MM.1S (cell line): ENCODE results near the gene CEP43.

ENCODE experiments used
- EZH2 ChIP-seq: fragments of 300-600 bp; sonication (generic); optimal IDR thresholded peaks from 2 replicates; pipeline ENCODE3; 2017; ENCODE audit warnings: low read depth, mild to moderate bottlenecking, antibody characterized with exemption, low read length, mixed read lengths
- EZH2phosphoT487 ChIP-seq: fragments of 300-600 bp; sonication (generic); IDR thresholded peaks from 2 replicates; pipeline ENCODE4 v1.6.1; 2018; ENCODE audit warnings: antibody characterized with exemption, low read length
- TF ChIP-seq, protein P1 (sequence below): fragments of 300-600 bp; sonication (generic); IDR thresholded peaks from 2 replicates; pipeline ENCODE4 v1.5.1; 2016; ENCODE audit warnings: antibody characterized with exemption, low read length, mixed read lengths

DNA sequence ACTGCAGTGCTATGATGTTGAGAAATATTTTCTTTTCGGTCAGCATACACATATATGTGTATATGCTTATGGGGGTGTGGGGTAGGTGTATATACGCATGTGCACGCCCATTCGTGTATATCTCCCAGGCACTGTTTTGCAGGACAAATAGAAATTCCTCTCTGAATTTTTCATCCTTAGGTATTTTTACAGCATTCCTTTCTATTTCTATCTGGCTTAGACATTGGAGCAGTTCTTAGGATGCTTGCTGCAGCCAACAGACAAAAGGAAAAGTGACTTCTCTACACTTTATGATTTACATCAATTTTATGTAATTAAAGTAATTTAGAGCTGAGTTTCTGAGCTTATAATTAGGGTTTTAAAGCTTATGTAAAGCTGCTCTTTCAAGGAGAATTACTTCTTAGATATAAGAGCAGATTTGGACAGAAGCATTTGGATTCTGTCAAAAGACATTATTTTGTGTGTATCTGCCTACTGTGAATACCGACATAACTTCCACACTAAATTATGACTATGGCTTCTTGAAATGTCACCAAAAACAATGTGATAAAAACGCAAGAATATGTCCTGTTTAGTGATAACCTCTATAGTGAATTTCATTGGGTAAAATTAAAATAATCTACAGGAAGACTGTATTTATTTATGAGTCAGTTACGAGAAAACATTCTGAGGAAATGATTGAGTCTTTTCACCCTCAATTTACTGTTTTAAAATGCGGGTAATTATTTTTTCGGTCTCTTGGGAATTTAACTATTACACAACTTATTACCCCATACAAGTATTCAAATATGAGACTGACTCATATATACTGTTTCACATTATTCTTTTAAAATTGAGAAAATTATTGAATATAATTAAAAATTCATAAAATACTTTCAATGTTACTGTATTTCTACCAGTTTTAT lies 21.3 kb upstream of the CEP43 start:
- TF ChIP-seq, protein P1, sequence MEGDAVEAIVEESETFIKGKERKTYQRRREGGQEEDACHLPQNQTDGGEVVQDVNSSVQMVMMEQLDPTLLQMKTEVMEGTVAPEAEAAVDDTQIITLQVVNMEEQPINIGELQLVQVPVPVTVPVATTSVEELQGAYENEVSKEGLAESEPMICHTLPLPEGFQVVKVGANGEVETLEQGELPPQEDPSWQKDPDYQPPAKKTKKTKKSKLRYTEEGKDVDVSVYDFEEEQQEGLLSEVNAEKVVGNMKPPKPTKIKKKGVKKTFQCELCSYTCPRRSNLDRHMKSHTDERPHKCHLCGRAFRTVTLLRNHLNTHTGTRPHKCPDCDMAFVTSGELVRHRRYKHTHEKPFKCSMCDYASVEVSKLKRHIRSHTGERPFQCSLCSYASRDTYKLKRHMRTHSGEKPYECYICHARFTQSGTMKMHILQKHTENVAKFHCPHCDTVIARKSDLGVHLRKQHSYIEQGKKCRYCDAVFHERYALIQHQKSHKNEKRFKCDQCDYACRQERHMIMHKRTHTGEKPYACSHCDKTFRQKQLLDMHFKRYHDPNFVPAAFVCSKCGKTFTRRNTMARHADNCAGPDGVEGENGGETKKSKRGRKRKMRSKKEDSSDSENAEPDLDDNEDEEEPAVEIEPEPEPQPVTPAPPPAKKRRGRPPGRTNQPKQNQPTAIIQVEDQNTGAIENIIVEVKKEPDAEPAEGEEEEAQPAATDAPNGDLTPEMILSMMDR: no peak
- no peak for TF ChIP-seq EZH2
- no peak for TF ChIP-seq EZH2phosphoT487
